Testis (tissue), 2 donors: ENCODE data around the gene IQSEC3.

Experiments
- POLR2A ChIP-seq: fragments of 450-650 bp; IDR thresholded peaks from one replicate; pipeline ENCODE4 v1.6.1; 2017; ENCODE audit warnings: antibody characterized with exemption, mild to moderate bottlenecking, moderate library complexity
- TF ChIP-seq, protein P1 (sequence below), 3 experiments: fragments of 450-650 bp in 2 of 3; fragments of 200-600 bp in 1 of 3; sonication (generic) in 1 of 3; IDR thresholded peaks; one replicate each; pipeline ENCODE4 v1.5.1; 2016 to 2019; ENCODE audit warnings: antibody characterized with exemption in 3 of 3, mild to moderate bottlenecking in 2 of 3, moderate library complexity in 1 of 3

DNA sequence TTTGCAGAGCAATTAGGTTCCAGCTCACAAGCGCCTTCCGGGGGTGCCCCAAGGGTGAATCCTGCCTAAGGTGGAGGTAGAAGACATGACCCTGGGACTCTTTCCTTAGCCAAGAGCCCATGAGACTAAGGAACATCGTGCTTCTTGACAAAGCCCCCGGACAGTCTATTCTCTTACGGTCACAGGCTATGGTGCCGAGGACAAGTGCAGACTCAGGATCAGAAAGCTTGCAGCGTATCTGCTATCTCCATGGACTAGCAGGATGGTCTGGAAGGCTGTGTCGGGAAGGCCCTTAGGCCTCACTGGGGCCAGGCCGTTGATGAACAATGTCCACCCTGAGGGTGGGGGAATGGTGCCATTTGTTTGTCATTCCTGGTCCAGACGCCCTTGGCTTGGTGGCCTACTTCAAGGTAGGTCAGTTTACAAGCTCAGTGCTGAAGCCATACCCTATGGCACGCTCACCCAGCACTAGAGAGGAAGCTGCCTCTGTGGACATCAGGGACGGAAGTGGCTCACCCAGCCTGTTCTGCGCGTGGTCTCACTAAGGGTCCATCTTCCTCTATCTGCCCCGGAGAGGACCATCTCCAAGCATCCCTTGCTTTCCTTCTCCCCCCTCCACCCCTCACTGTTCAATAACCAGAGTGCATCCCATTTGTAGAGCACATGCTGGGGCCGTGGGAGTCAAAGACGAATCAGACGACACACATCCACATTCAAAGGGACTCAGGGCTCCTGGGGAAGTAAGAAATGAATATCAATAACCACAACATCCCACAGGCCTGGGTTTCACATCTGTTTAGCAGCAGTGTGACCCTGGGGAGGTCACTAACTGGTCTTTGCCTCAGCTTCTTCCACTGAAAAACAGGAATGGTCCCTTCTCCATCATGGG is 45.0 kb upstream of the IQSEC3 start:
- TF ChIP-seq, protein P1, sequence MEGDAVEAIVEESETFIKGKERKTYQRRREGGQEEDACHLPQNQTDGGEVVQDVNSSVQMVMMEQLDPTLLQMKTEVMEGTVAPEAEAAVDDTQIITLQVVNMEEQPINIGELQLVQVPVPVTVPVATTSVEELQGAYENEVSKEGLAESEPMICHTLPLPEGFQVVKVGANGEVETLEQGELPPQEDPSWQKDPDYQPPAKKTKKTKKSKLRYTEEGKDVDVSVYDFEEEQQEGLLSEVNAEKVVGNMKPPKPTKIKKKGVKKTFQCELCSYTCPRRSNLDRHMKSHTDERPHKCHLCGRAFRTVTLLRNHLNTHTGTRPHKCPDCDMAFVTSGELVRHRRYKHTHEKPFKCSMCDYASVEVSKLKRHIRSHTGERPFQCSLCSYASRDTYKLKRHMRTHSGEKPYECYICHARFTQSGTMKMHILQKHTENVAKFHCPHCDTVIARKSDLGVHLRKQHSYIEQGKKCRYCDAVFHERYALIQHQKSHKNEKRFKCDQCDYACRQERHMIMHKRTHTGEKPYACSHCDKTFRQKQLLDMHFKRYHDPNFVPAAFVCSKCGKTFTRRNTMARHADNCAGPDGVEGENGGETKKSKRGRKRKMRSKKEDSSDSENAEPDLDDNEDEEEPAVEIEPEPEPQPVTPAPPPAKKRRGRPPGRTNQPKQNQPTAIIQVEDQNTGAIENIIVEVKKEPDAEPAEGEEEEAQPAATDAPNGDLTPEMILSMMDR (IDR thresholded peaks at IDR 0.05), result no peak
- TF ChIP-seq POLR2A, result no peak
